ENCODE results near the gene HIBCH.
"Not testable (repeated sequence)": the region's sequence is repeated elsewhere in the genome, so short reads cannot be mapped to it uniquely, and the experiment has no call there.

HIBCH gene

DNA sequence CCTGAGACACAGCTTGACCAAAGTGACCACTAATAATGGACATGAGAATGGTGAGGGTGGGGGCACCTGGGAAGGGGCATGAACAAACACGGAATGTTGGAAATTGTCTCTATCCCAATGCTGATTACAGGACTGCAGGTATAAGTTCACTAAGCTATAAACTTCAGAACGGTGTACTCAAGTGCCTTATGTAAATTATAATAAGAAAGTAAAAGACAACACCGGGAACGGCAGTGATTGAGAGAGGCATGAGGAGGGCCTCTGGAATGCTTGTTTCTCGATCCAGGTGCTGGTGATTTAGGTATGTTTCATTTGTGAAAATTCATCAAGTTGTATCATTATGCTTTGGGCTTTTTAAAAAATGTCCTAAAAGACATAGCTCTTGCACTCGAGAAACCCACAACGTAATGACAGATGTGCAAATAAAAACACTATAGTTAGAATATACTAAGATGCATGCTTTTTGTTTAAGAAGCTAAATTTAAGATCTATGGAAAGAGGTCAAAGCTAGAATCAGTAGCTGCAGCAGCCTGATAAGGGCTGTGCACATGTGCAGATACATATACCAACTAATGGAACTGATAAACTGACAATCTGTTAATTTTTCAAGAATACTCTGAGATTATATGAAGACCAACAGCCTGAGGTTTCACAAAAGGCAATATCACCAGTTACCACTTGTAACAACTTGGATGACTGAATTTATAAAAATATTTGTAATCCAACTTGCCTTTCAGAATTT is 7.6 kb downstream of the HIBCH start:
- FAIRE-seq = peak; percentile 37

DNA sequence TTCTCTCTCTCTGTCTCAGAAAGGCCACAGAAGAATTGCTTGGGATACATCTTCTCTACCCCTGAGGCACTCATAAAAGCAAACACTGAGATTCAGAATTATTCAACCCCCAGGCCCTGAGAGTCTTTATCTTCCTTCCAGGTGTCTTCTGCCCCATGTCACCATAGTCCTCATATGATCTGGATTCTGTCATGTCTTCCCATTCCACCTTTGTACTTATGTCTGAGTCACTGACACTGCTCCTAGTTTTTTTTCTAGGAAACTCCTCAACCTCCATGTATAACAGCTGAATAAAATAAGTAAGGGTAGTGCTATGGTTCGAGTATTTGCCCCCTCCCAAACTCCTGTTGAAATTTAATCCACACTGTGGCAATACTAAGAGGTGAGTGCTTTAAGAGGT is 11.6 kb downstream of the HIBCH start:
- DNase-seq (ENCODE audit: insufficient read length, low spot score) = no peak
- no peak for FAIRE-seq

More for the DNA sequence above, 7.6 kb downstream of the HIBCH start:
- no peak for DNase-seq (ENCODE audit: insufficient read length, low spot score)

DNA sequence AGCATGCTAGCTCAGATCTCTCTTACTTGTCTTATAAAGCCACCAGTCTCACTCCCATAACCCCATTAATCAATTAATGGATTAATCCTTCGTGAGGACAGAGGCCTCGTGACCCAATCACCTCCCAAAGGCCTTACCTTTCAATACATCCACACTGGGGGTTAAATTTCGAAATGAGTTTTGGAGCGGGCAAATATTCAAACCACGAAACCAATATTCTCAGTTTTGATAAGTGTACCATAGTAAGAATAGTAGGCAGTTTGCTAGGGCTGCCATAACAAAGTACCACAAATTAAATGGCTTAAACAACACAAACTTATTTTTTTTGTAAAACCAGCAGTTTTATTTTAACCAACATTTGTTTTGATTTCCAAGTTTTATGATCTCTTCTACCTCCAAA is 15.2 kb downstream of the HIBCH start:
- FAIRE-seq (peak; percentile 82), DNase-seq (ENCODE audit: insufficient read length, low spot score) (no peak)

DNA sequence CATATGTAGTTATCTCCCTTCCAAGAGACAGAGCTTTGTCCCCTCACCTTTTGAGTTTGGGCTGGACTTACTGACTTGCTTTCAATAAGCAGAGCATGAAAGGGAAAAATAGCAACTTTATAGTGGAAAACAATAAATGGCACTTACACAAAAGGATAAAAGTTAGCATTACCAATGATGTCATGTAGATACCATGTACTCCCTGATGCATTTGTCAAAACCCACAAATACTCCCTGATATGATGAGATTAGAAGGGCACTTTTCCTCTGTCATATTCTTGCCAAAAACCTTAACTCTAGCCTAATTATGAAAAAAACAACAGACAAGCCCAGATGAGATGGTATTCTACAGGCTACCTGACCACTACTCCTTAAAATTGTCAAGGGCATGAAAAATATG is 16.0 kb downstream of the HIBCH start:
- DNase-seq (ENCODE audit: insufficient read length, low spot score) (no peak), FAIRE-seq (no peak)

DNA sequence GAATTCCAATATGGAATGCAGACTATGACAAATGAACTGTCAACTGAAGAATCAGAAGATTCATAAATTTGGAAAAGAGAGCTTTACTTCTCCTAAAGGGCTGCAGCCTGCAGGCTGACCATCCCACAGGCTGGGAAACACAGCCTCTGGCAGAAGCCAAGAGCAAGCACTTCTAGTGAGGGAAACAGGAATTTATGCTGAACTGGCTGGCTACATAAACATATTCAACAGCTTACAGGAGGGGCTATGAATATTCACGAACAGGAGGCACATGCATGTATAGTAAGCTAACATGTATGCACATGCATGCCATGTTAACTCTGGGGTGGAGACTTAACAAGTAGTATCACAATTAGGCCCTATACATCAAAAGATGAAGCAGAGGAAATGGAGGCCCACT is 17.6 kb downstream of the HIBCH start:
- no peak for DNase-seq (ENCODE audit: insufficient read length, low spot score)
- FAIRE-seq = no peak

DNA sequence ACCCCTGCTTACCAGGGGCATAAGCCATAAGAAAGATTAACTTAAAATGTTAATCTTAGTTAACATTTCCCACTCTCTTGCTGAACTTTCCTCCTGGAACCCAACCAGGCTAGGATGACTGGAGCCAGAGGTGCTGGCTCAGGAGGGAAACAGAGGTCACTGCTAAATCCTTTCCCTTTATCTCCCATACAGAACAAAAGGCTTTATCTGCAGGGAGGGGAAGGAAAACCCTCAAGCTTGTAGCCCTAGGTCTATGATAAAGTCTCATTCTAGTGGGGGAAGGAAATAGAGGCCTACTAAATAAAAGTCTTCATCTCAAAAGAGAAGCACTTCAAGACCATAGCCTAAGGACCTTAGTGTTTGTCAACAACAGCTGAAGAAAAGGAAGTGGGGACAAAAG is 18.6 kb downstream of the HIBCH start:
- no peak for DNase-seq (ENCODE audit: insufficient read length, low spot score)
- FAIRE-seq = no peak

DNA sequence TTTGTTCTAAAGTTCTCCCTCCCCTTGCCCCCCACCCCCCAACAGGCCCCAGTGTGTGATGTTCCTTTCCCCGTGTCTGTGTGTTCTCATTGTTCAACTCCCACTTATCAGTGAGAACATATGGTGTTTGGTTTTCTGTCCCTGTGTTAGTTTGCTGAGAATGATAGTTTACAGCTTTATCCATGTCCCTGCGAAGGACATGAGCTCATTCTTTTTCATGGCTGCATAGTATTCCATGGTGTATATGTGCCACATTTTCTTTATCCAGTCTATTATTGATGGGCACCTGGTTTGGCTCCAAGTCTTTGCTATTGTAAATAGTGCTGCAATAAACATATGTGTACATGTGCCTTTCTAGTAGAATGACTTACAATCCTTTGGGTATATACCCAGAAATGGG is 21.7 kb downstream of the HIBCH start:
- FAIRE-seq; DNase-seq (ENCODE audit: insufficient read length, low spot score): not testable (repeated sequence)

DNA sequence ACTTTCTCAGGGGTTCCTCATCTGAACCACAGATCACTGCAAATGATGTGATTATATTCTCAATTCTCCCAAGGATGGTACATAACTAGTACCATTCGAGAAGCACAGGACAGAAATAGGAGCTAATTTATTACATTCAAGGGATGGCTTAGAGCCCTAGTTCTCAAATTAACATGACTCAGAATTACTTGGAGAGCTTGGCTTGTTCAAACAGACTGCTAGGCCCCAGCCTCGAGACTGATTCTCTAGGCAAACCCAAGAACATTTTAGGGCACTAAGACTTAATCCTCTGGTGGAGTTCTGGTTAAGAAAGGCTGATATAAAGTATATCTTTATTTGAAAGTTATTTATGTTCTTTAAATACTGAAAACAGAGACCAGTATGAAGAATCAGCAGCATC is 35.8 kb downstream of the HIBCH start:
- no peak for FAIRE-seq
- DNase-seq (ENCODE audit: insufficient read length, low spot score) = no peak

DNA sequence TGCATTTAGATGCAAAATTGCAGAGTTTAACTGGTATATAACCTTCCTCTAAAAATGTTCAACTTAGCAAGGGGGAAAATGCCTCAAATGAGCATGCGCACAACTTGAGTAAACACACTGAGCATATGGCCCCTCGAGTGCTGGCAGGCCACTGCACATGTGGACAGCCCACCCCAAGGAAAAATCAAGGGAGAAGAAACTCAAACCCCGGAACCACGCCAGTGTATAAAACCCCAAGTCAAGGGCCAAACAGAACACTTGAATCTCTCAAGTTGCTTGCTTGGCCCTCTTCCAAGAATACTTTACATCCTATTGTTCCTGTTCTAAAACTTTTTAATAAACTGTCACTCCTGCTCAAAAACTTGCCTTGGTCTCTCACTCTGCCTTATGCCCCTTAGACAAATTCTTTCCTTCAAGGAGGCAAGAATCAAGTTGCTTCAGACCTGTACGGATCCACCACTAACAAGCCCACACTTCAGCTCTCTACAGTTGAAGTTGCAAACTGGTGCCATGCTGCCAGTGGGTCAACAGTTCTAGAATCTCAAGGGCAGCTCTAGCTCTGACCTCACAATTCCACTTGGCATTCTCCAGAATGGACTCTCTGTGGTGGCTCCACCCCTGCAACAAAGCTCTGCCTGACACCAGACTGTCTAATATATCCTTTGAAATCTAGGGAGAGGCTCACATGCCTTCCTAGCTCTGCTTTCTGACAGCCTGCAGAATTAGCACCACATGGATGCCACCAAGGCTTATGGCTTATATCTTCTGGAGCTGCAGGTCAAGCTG is 38.9 kb downstream of the HIBCH start:
- FAIRE-seq (no peak), DNase-seq (ENCODE audit: insufficient read length, low spot score) (no peak)

DNA sequence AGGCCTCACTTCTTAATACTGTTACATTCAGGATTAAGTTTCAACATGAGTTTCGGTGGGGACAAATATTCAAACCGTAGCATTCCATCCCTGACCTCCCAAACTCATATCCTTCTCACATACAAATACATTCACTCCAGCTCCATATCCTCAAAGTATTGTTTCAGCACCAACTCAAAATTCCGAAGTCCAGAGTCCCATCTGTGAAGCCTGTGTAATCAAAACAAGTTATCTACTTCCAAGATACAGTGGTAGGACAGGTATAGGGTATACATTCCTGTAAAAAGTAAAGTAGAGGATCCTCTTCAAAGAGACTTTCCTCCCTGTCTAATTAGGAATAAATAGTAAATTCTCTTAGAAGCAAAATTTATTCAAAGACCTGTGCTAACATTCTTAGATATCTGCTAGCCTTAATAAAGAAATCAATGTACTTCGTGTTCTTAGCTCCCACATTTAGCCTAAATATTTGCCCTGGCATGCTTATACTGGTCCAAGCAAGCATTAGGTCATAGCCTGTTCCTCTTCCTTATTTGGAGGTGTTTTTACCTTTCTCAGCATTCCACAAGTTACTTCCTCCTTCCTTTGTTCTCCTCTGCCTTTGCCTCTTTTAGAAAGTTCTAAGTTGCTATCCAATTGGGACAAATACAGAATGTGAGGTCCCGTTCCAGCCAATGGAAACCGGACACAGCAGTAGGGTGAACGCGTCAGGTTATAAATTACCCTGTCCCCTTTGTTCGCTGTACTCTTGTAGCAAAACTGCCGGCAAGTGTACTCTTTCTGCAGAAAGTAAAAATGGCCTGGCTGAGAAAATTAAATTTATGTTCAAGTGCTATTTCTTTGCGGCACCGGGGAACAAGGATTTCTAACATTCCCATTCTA is 40.1 kb downstream of the HIBCH start:
- not testable (repeated sequence) for DNase-seq (ENCODE audit: insufficient read length, low spot score); FAIRE-seq

DNA sequence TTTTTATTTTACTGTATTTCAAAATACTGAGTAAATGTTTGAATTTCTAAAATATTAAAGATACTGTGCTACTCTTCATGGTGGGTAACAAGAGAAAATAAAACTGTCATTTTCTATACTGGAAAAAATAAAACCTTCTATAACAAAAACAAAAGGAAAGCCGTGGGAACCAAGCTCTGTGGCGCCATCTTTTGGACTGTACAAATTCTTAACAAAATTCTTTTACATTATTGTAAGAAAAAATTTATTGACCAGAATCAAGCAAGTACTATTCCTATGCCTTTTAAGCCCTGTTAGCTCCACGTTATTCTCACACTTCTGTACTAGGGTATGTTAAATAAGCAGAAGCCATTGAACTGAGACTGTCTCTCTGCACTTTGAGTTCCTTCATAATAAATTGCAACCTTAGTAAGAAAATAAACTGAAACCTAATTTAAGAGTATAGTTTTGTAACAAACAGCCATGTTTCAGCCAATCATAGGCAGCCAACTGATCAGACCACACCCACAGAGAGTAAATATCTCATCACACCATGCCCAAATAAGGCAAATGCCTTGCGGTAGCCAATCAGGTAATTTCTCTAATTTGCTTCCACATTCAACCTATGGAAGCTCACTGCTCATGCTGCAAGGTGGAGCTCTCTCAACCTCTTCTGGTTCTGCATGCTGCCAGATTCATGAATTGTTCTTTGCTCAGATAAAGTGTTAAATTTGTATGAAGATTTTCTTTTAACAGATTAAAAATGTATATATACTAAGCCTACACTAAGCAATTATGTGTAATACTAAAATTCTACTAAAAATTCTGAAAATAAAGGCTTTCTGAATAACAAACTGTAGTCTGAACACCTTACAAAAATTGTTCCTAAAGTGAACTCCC is 42.2 kb downstream of the HIBCH start:
- DNase-seq (ENCODE audit: insufficient read length, low spot score) (no peak), FAIRE-seq (peak; percentile 67)

DNA sequence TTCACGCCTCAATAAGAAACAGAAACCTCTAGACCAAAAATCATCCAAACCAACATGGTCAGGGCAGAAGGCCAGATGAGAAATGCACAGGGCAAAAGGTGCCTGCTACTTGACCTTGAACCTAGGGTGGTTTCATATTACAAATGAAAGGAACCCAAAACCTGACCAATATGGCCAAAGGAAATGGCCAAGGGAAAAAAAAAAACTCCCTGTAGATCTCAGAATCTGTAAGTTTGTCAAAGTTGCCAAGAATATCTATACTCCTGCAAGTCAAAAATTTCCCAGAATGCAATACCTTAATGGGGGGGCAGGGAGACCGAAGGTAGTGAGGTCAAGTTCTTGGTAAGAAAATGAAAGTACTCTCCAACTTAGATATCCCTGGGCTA is 47.2 kb downstream of the HIBCH start:
- DNase-seq (ENCODE audit: insufficient read length, low spot score) (no peak), FAIRE-seq (peak; percentile 33)

DNA sequence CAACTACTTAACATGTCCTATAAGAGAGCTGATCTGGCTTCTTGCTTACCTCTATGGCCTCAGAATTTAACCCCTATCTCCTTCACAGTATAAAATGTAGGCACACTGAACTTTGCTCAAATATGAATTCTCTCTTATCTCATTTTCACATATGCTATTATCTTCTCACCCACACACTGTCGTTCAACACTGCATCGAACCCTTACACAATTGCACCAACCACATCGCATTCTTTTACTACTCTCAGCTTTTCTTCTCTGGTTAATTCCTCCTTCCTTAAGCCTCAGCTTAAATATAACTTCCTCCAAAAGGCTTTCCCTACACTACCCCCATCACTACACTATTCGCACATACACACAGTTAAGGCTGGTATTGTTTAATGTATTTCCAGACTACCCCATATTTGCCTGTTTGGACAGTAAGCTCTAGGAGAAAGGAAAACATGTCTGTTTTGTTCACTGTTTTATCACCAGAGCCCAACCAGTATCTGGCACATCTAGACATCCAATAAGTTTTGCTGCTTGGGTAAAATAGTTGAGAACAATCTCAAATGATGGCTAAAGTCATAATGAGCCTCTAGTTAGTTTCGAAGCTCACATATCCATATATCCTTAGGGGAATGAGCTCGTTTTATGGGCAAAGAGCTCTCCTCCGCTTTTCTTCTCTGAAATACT is 47.7 kb downstream of the HIBCH start:
- FAIRE-seq (no peak), DNase-seq (ENCODE audit: insufficient read length, low spot score) (no peak)

DNA sequence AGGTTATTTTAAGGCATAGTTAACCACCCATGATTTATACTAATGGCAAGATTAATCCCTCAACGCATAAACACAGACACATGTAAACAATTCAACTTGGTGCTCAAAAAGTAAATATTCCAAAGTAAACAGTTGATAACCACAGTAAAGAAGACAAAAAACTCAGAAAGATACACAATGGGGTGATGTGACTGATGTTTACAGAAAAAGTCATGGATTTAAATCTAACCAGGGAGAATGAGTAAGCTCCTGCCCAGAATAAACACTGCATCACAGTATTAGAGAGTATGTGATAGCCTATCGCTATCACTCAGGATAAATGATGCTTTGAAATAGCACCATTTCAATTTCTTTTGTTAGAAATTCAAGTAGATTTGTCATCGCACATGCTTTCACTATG is 49.3 kb downstream of the HIBCH start:
- FAIRE-seq (peak; percentile 33), DNase-seq (ENCODE audit: insufficient read length, low spot score) (no peak)

DNA sequence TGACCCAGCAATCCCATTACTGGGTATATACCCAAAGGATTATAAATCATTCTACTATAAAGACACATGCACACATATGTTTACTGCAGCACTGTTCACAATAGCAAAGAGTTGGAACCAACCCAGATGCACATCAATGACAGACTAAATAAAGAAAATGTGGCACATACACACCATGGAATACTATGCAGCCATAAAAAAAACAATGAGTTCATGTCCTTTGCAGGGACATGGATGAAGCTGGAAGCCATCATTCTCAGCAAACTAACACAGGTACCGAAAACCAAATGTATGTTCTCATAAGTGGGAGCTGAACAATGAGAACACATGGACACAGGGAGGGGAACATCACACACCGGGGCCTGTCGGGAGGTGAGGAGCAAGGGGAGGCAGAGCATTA is 49.9 kb downstream of the HIBCH start:
- DNase-seq (ENCODE audit: insufficient read length, low spot score); FAIRE-seq: not testable (repeated sequence)

DNA sequence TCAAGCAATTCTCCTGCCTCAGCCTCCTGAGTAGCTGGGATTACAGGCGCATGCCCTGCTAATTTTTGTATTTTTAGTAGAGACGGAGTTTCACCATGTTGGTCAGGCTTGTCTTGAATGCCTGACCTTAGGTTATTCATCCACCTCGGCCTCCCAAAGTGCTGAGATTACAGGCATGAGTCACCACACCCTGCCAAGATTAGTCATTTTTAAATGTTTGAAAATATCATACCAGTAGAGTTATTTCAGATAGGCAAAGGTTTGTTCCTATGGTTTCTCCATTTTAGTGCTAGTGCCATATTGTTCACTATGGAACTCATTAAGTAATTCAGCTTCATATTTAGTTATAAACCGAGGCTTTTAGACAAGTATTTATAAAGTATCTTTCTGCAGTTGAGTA is 52.3 kb downstream of the HIBCH start:
- FAIRE-seq (no peak), DNase-seq (ENCODE audit: insufficient read length, low spot score) (no peak)

DNA sequence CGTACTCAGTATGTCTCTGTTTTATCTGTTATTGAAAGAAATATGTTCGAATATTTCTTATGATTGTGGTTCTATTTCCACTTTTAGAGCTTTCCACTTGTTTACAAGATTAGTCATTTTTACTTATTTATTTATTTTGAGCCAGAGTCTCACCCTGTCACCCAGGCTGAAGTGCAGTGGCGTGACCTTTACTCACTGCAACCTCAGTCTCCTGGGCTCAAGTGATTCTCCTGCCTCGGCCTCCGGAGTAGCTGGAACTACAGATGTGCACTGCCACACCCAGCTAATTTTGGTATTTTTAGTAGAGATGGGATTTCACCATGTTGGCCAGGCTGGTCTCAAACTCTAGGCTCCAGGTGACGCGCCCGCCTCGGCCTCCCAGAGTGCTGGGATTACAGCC is 53.3 kb downstream of the HIBCH start:
- FAIRE-seq (no peak), DNase-seq (ENCODE audit: insufficient read length, low spot score) (no peak)

DNA sequence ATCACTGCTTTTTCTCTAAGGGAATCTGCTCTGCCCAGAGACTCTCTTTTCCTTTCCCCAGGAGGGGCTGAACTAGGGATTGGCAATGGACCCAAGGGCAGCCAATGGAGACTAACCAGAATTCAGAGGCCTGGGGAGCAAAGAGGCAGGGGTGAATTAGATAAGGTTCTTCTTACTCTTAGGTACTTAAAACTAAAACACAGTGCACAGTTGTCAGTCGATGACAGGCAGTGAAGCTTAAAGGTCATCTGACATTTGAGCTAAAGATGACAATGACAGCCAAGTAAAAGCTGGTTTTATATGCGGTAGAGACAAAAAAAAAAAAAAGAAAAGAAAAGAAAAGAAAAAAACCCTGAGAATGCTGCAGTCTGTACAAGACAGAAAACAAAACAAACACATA is 57.8 kb downstream of the HIBCH start:
- no peak for DNase-seq (ENCODE audit: insufficient read length, low spot score)
- FAIRE-seq = no peak

DNA sequence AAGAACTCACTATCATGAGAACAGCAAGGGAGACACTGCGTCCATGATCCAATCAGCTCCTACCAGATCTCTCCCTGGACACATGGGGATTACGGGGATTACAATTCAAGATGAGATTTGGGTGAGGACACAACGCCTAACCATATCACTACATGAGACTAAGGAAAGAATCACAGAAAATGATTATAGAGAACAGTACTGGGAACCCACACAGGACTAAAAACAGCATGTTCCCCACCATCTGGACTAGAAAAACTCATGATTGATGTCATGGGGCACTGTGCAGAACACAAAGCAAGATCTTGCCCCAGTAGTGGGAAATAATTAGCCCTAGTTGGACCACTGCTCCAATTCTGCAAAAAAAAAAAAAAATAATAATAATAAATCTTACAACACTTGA is 63.5 kb downstream of the HIBCH start:
- no peak for DNase-seq (ENCODE audit: insufficient read length, low spot score)
- FAIRE-seq = no peak

DNA sequence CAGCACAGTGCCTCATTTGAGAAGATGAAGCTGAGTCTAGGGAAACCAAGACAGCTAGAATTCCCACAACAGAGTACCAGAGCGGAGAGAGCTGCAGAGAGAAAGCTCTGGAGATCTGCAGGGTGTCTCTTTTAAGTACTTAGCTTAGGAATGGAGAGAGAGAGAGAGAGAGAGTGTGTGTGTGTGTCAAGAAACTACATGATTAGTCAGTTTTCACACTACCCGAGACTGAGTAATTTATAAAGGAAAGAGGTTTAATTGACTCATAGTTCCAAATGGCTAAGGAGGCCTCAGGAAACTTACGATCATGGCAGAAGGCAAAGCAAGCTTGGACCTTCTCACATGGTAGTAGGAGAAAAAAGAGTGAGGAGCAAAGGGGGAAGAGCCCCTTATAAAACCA is 64.0 kb downstream of the HIBCH start:
- FAIRE-seq = no peak
- DNase-seq (ENCODE audit: insufficient read length, low spot score) = no peak
